ENCODE results near the gene HOATZ. TPM values are rescaled to one million over a fixed set of nuclear protein-coding genes. Genes with fewer than 3 reads are reported as not detected.

HOATZ gene
- total RNA-seq, 1 experiment from 2014 or later, result not detected

- Histone ChIP-seq H3K79me2 (ENCODE audit: low read length) (no peaks in the 10 kb centered on the region), H3K36me3 (ENCODE audit: low read depth, low read length) (no peaks in the 10 kb centered on the region), H3K9me2 (replicated peaks; ENCODE audit: low read length) (no peaks in the 10 kb centered on the region), H3K9me3 (ENCODE audit: low read length) (no peaks in the 10 kb centered on the region), H3F3A (ENCODE audit: low read length, unreplicated experiment) (peaks cover 34% of the 10 kb centered on the region), H3K27me3 (ENCODE audit: low read length) (no peaks in the 10 kb centered on the region), H3K27ac (ENCODE audit: low read length) (peak overlapping the region; percentile 96), H3K4me2 (ENCODE audit: low read length) (peak overlapping the region; percentile 78), H2AFZ (ENCODE audit: low read length) (peak overlapping the region; percentile 12), H3K4me1 (ENCODE audit: insufficient read depth, low read length) (peaks cover 60% of the 10 kb centered on the region), H4K20me1 (ENCODE audit: low read length) (no peaks in the 10 kb centered on the region), H3K9ac (ENCODE audit: low read length) (peak overlapping the region; percentile 73), H3K4me3 (ENCODE audit: low read length) (peak overlapping the region; percentile 34)
- peak; percentile 96 for DNase-seq
- BruUV-seq (replicated peaks), result no TSS peak
- CTCF ChIA-PET, result interaction anchor here (0.5 to 1.1 kb wide), 3 partner anchors 107 to 290 kb away, joined by 3 to 4 read pairs (median 3); no protein-coding TSS in a partner anchor
- no peak for TF ChIP-seq EZH2 (IDR thresholded peaks at IDR 0.05; ENCODE audit: low read length, unreplicated experiment)
- no peak for TF ChIP-seq EZH2phosphoT487 (IDR thresholded peaks at IDR 0.05; ENCODE audit: borderline replicate concordance, low read length)
- TF ChIP-seq CTCF (conservative IDR thresholded peaks at IDR 0.05; ENCODE audit: low read depth, low read length), result no peak
- POLR2A ChIA-PET (ENCODE audit: unreplicated experiment), result interaction anchor here (0.5 to 0.6 kb wide), 3 partner anchors 22 to 203 kb away, joined by 3 to 7 read pairs (median 3); no protein-coding TSS in a partner anchor
- intact Hi-C loops (cut with micrococcal nuclease), result loop anchor here (1.0 kb wide), 1 partner anchor 31 kb away; no protein-coding TSS in a partner anchor
- ATAC-seq, result peak; percentile 71
Observed at GRCh38 chr11:111561791-111562325, 47.3 kb downstream of the HOATZ start.

- DNase-seq (no peak), ATAC-seq (no peak)
- ChIA-PET POLR2A (ENCODE audit: unreplicated experiment) (no interaction called here), CTCF (interaction anchor here (1.1 kb wide), 1 partner anchor 108 kb away, joined by 4 read pairs; no protein-coding TSS in a partner anchor)
- Histone ChIP-seq H3K27ac (ENCODE audit: low read length) (peak overlapping the region; percentile 96), H3K36me3 (ENCODE audit: low read depth, low read length) (no peaks in the 10 kb centered on the region), H3K9me2 (replicated peaks; ENCODE audit: low read length) (no peaks in the 10 kb centered on the region), H3K4me2 (ENCODE audit: low read length) (peak overlapping the region; percentile 78), H3K27me3 (ENCODE audit: low read length) (no peaks in the 10 kb centered on the region), H3F3A (ENCODE audit: low read length, unreplicated experiment) (peaks cover 24% of the 10 kb centered on the region), H3K9ac (ENCODE audit: low read length) (peak overlapping the region; percentile 73), H3K79me2 (ENCODE audit: low read length) (no peaks in the 10 kb centered on the region), H4K20me1 (ENCODE audit: low read length) (no peaks in the 10 kb centered on the region), H3K4me3 (ENCODE audit: low read length) (0 out of 2 replicates have a peak overlapping the region, but pooled peaks have one; percentile 19), H2AFZ (ENCODE audit: low read length) (no peak overlapping the region), H3K9me3 (ENCODE audit: low read length) (no peaks in the 10 kb centered on the region), H3K4me1 (ENCODE audit: insufficient read depth, low read length) (peaks cover 50% of the 10 kb centered on the region)
- intact Hi-C loops (cut with micrococcal nuclease), result loop anchor here (1.0 kb wide), 1 partner anchor 32 kb away; no protein-coding TSS in a partner anchor
- TF ChIP-seq CTCF (conservative IDR thresholded peaks at IDR 0.05; ENCODE audit: low read depth, low read length), result no peak
- no peak for TF ChIP-seq EZH2phosphoT487 (IDR thresholded peaks at IDR 0.05; ENCODE audit: borderline replicate concordance, low read length)
- TF ChIP-seq EZH2 (IDR thresholded peaks at IDR 0.05; ENCODE audit: low read length, unreplicated experiment), result no peak
- BruUV-seq (replicated peaks), result no TSS peak
Observed at GRCh38 chr11:111562692-111563389, 48.3 kb downstream of the HOATZ start.

Data from PC-3 (cell line).